Measurements from ENCODE around the gene CSAD.
"Not testable (repeated sequence)": the region's sequence is repeated elsewhere in the genome, so short reads cannot be mapped to it uniquely, and the experiment has no call there.

The CSAD gene

DNA sequence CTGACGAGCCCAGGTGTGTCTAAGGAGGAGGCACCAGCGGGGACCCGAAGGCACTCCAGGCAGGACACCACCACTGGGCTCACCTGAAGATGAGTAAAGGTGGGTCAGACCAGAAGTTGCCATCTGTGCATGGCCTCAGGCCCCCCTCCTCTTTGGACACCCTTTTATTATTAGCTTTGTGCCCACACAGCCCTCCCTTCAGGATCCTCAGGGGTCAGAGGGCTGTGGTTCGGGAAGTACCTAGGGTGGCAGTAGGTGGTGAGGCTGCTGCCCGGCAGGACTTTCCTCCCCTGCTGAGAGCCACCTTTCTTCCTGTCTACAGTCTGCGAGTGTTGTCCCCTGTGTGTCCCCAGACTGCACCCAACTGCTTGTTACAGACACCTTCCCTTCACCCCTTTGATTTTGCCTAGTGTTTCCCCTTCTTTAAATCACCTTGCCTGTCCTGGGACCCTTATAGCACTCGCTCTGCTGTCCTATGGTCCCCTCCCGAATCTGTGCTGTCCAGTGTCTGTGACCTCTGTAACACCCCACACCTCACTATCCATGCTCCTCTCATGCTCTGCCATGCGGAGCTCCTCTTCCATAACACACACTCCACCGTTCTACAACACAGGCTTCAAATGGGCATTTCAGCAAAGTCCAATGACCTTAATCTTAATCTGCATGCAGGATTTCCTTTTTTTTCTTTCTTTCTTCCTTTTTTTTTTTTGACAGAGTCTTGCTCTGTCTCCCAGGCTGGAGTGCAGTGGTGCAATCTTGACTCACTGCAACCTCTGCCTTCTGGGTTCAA is 51.8 kb downstream of the CSAD start:
- no peak for DNase-seq

DNA sequence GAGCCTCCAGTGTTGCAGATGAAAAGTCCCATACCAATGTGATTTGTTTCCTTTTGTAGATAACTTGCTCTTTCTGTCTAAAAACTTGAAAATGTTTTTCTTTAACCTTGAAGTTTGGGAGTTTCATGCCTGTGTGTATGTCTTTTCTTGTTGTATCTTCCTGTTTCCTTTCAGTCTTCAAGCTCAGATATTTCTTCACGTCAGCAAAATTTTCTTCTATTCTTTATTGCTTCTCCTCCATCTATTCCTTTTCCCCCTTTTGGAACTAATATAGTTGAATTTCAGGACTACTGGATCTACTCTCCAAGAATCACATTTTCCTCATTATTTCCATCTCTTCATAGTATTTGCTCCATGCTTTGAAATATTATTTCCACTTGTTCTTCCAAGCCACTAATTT is 53.6 kb downstream of the CSAD start:
- DNase-seq: no peak

DNA sequence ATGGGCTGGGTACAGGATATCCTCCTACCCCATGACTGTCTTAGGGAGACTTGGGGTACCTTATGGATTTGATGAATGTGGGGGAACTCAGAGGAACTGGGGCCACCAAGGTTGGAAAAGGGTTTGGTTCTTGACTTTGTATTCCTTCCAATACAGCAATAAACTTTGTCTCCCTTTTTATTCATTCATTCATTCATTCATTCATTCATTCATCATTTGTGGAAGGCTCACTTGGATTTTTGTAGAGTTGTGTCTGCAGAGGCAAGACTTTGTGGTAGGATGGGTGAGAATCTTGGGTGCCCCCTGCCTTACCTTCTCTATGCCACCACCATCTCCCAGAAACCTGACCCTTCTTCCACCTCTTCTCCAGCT is 56.4 kb downstream of the CSAD start:
- no peak for DNase-seq

DNA sequence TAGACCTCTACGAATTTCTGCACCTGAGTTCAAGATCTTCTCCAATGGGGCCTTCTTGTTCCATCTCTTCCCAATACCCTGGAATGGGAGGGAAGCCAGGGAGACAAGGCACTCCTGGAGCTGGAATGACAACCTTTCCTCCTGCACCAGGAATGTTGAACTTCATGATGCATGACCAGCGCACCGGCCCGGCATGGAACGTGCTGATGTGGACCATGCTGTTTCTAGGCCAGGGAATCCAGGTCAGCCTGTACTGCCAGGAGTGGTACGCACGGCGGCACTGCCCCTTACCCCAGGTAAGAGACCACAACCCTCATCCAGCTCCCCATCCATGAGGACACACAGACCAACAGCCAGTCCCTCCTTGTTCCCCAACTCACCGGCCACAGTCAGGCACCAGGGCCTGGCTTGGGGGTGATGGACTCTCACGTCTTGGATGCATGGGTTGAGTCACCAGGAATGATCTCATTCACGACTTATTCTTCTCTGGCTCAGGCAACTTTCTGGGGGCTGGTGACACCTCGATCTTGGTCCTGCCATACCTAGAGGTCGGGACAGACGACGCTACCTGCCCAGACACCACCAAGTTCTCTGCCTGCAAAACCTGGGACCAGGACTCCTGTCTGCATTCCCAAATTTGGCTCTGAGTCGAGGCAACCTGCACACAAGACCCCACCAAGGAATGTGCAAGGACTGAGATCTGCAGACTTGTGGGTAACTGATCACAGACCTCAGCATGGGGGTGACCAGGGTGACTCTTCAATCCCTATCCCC is 57.0 kb downstream of the CSAD start:
- DNase-seq: no peak

DNA sequence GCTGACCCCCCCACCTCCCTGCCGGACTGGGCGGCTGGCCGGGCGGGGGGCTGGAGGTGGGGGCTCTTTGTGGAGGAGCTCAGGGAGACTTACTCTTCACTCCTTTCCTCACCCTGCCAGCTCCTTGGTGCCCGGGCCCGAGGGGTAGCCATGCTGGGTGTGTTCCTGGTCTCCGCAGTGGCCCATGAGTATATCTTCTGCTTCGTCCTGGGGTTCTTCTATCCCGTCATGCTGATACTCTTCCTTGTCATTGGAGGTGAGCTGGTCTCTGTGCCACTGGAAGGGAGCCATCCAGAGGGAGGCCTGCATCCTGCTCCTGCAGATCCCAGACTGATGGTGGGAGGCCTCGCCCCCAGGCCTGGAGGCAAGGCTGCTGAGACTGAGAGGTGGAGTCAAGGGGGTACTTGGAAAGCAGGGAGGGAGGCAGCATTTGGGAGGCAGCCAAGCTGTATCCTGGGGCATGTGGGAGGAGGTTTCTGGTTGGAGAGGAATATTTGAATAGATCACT is 57.7 kb downstream of the CSAD start:
- no peak for DNase-seq

DNA sequence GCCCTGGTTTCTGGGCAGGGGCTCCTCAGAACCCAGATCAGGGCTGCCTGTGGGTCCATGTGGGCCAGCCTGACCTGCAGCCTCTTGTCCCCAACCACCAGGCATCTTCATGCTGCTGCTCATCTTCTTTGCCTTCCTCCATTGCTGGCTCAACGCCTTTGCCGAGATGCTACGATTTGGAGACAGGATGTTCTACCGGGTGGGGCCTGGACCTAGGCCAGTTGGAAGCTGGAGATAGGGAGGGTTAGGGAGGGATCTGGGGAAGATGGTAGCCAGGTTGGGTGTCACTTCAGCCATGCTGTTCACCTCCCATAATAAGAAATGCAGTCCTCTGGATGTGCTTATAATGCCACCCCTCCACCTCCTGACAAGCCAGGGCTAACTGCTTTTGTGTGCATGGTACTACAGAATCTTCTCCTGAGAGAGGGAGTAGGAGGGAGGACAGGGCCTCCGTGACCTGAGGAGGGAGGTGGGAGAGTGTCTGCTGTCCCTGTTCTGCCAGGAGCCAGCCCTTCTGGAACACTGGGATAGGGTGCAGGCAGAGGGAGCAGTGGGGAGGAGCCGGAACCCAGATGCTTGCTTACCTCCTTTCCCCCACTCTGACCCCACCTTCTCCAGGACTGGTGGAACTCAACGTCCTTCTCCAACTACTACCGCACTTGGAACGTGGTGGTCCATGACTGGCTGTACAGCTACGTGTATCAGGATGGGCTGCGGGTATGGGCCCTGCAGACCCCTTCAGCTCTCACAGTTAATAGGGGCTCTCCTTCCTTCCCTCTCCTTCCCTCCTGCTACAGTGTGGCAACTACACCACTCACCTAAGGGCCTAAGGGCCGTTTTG is 59.8 kb downstream of the CSAD start:
- no peak for DNase-seq

DNA sequence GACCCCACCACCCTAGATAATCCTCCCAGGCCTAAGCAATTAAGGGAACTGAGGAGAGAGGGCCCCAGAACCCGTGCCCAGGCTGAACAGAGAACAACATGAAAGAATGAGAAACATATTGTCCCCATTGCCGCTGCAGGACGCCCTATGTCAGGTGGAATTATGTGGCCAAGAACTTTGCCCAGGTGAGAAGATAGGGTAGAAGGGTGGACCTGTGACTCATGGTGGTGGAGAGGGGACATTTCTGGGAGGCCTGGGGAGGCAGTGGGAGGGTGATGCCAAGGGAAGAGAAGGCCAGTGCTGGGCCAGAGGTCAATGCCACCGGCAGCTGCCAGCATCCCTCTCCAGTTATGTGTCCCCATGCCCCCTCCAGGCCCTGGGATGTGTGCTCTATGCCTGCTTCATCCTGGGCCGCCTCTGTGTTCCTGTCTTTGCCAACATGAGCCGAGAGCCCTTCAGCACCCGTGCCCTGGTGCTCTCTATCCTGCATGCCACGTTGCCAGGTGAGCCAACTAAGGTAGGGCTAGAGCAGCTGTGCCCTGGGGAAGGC is 61.9 kb downstream of the CSAD start:
- no peak for DNase-seq

DNA sequence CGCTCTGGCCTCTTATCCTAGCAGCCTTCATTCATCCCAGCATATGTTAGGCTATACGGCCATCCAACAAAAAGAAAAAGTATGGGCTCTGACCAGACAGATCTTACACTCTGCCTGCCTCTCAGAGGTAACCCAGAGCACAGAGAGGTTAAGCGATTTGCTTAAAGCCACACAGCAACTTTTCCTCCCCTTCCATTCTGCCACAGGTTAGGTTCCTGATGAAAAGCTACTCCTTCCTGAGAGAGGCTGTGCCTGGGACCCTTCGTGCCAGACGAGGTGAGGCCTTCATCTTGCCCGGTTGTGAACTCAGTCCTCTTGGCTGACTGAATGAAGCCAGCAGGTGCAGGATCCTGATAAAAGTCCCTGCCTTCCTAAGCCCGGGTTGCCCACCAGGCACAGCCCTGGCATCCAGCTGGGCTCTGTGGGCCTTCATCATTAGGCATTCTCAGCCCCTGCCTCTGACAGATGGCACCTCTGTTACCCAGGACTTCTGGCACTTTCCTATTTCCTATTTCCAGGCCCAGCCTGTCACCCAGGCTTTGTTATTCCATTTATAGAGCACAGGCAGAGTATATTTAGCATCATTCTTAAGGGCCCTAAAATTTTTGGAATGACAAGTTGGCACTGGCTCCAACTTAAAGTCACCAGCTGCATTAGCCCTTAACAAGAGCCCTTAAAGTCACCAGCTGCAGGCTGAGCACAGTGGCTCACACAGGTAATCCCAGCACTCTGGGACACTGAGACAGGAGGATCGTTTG is 64.7 kb downstream of the CSAD start:
- no peak for DNase-seq

DNA sequence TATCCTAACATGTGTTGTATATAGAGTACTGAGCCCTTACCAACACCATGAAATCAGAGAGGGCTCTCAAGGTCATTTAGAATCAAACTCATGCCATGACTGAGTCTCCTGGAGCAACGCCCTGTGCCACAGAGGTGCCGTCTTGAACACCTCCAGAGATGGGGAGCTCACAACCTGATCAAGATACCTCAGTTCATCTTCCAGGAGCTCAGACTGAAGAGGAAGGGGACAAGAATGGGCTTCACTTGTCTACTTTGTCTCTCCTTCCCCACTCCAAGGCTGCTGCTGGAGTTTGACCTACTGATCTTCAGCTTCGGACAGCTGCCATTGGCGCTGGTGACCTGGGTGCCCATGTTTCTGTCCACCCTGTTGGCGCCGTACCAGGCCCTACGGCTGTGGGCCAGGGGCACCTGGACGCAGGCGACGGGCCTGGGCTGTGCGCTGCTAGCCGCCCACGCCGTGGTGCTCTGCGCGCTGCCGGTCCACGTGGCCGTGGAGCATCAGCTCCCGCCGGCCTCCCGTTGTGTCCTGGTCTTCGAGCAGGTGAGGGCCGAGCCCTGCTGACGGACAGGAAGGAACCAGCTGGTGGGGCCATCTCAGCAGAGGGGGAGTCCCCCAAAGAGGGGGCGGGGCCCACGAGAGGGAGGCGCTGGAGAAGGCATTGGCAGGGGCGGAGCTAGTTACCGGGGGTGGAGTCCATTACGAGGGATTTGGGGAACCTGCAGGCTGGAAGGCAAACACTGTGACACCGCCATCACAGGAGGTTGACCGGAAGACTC is 65.4 kb downstream of the CSAD start:
- no peak for DNase-seq

DNA sequence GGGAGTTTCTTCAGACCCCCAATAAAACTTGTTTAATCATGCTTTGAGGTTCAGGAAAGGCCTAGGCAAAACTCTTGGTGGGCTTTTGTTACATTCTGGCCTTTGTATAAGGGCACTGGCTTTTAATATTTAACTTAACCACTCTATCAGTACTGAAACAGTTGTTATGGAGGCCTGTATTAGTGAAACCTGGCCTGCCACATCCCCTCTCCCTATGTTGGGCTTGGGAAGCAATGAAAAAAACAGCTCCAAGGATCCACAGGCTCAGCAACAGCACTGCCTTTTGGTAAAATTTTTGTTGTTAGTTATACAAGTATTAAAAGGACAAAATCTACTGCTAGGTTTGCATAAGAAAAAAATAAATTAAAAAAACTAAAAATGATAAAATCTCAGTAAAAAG is 66.8 kb downstream of the CSAD start:
- no peak for DNase-seq

DNA sequence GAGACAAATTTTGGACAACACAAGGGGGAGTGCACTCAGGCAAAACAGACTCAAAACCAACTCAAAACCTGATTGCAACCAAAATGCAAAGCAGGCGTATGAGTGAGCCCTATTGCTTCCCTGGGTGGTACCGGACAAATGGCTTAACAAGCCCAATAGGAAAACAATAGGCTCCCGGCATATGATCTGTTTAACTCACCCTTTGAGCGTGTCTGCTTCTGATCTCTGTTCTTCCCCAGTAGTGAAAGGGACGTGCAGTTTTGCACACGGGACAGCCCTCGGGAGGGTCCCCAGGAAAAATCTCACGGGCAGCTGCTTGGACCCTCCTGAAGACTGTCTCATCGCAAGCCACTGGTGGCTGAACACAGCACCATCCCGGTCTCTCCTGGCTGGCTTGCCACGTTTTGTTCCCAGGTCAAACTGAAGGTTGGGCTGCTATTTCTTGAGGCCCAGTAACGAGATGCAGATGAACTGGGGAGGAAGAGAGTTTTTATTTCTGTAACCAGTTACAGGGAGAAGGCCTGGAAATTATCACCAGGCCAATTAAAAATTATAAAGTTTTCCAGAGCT is 67.5 kb downstream of the CSAD start:
- DNase-seq: no peak

DNA sequence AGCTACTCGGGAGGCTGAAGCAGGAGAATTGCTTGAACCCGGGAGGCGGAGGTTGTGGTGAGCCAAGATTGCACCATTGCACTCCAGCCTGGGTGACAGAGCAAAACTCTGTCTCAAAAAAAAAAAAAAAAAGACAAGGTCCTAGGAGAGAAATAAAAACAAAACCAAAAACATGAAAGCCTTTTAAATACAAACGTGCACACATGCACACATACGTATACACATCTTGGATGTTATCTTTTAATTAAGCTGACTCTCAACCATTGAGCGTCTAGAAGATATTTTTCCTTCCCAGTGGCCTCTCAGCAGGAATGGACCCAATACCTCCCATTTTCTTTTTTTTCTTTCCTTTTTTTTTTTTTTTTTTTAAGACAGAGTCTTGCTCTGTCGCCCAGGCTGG is 68.3 kb downstream of the CSAD start:
- not testable (repeated sequence) for DNase-seq

Measured in activated CD4-positive, alpha-beta T cell treated with anti-CD3 and anti-CD28 coated beads, Interleukin-2, amount 50 U/mL, for 48 hours (primary cell).